HEK293 (cell line): ENCODE data around the gene RLF.
"Not testable (repeated sequence)": the region's sequence is repeated elsewhere in the genome, so short reads cannot be mapped to it uniquely, and the experiment has no call there.

Experiments used
- MZF1 ChIP-seq: fragments of 450-650 bp; formaldehyde crosslinking; IDR thresholded peaks from 2 replicates; pipeline ENCODE4 v1.5.1; 2017; ENCODE audit warnings: missing biosample characterization, missing genetic modification characterization, borderline replicate concordance
- REST ChIP-seq: fragments of 450-650 bp; formaldehyde crosslinking; IDR thresholded peaks from 2 replicates; pipeline ENCODE4 v1.5.1; 2016; ENCODE audit warnings: missing biosample characterization, missing genetic modification characterization
- SP2 ChIP-seq: fragments of 450-650 bp; formaldehyde crosslinking; IDR thresholded peaks from 2 replicates; pipeline ENCODE4 v1.5.1; 2016; ENCODE audit warnings: missing biosample characterization, missing genetic modification characterization
- TCF7L2 ChIP-seq: IDR thresholded peaks from 2 replicates; pipeline ENCODE4 v1.6.1; 2011; ENCODE audit warnings: low read depth, mild to moderate bottlenecking, inconsistent platforms, low read length, moderate library complexity, borderline replicate concordance
- ZBTB1 ChIP-seq: fragments of 450-650 bp; formaldehyde crosslinking; IDR thresholded peaks from 2 replicates; pipeline ENCODE4 v1.5.1; 2016; ENCODE audit warnings: missing biosample characterization, missing genetic modification characterization
- ZNF10 ChIP-seq: fragments of 450-650 bp; formaldehyde crosslinking; IDR thresholded peaks from 2 replicates; pipeline ENCODE4 v1.5.1; 2017; ENCODE audit warnings: missing biosample characterization, missing genetic modification characterization
- ZNF274 ChIP-seq, 2 experiments: fragments of 200-500 bp in 1 of 2; fragments of 450-650 bp in 1 of 2; sonication (Bioruptor generic) in 1 of 2; formaldehyde crosslinking in 1 of 2; IDR thresholded peaks; 2 replicates each; pipeline versions ENCODE4 v1.5.1 to v1.6.1; 2014 to 2016; ENCODE audit warnings: borderline replicate concordance in 1 of 2, inconsistent platforms in 1 of 2, low read length in 1 of 2, missing biosample characterization in 1 of 2, missing genetic modification characterization in 1 of 2
- ZNF514 ChIP-seq: fragments of 450-650 bp; formaldehyde crosslinking; IDR thresholded peaks from 2 replicates; pipeline ENCODE4 v1.5.1; 2016; ENCODE audit warnings: missing biosample characterization, missing genetic modification characterization
- ZNF561 ChIP-seq: fragments of 450-650 bp; IDR thresholded peaks from 2 replicates; pipeline ENCODE4 v1.5.1; 2018; ENCODE audit warnings: missing biosample characterization, missing genetic modification characterization, borderline replicate concordance
- ZNF624 ChIP-seq: fragments of 450-650 bp; formaldehyde crosslinking; IDR thresholded peaks from 2 replicates; pipeline ENCODE4 v1.5.1; 2017; ENCODE audit warnings: missing biosample characterization, missing genetic modification characterization
- ZNF670 ChIP-seq: fragments of 450-650 bp; formaldehyde crosslinking; IDR thresholded peaks from 2 replicates; pipeline ENCODE4 v1.5.1; 2016; ENCODE audit warnings: missing biosample characterization, missing genetic modification characterization, low read depth
- ZSCAN16 ChIP-seq: fragments of 450-650 bp; formaldehyde crosslinking; IDR thresholded peaks from 2 replicates; pipeline ENCODE4 v1.5.1; 2016; ENCODE audit warnings: missing biosample characterization, missing genetic modification characterization
- TF ChIP-seq, protein P1 (sequence below): fragments of 450-650 bp; formaldehyde crosslinking; IDR thresholded peaks from 2 replicates; pipeline ENCODE4 v1.5.1; 2016; ENCODE audit warnings: missing biosample characterization, missing genetic modification characterization

GRCh38 chr1:40194639-40195038 lies 33.5 kb downstream of the RLF start:
- not testable (repeated sequence) for TF ChIP-seq ZNF670 (tag by site-specific recombination); REST; TCF7L2; MZF1; ZNF561; ZNF274 (IDR thresholded peaks at IDR 0.05; ENCODE audit: low read length); ZNF274 (tag by site-specific recombination; IDR thresholded peaks at IDR 0.05; ENCODE audit: borderline replicate concordance); ZSCAN16 (tag by site-specific recombination); ZNF624 (tag by site-specific recombination); ZNF10; ZNF514; ZBTB1 (tag by site-specific recombination); SP2 (tag by site-specific recombination)
- TF ChIP-seq, protein P1, sequence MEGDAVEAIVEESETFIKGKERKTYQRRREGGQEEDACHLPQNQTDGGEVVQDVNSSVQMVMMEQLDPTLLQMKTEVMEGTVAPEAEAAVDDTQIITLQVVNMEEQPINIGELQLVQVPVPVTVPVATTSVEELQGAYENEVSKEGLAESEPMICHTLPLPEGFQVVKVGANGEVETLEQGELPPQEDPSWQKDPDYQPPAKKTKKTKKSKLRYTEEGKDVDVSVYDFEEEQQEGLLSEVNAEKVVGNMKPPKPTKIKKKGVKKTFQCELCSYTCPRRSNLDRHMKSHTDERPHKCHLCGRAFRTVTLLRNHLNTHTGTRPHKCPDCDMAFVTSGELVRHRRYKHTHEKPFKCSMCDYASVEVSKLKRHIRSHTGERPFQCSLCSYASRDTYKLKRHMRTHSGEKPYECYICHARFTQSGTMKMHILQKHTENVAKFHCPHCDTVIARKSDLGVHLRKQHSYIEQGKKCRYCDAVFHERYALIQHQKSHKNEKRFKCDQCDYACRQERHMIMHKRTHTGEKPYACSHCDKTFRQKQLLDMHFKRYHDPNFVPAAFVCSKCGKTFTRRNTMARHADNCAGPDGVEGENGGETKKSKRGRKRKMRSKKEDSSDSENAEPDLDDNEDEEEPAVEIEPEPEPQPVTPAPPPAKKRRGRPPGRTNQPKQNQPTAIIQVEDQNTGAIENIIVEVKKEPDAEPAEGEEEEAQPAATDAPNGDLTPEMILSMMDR = not testable (repeated sequence)
